ENCODE data around the gene CELF4.

Gene CELF4

GRCh38 chr18:37249171-37249886 is 316.3 kb downstream of the CELF4 start:
- DNase-seq = no peak

GRCh38 chr18:37248281-37248680 is 317.3 kb downstream of the CELF4 start:
- DNase-seq = no peak

GRCh38 chr18:37247497-37248161 is 318.0 kb downstream of the CELF4 start:
- no peak for DNase-seq

GRCh38 chr18:37246779-37247340 is 318.7 kb downstream of the CELF4 start:
- DNase-seq = no peak

- no peak for DNase-seq
Measured at GRCh38 chr18:37244618-37245017, 321.0 kb downstream of the CELF4 start.

- DNase-seq = no peak
Measured at GRCh38 chr18:37243741-37244140, 321.9 kb downstream of the CELF4 start.

- no peak for DNase-seq
Measured at GRCh38 chr18:37242826-37243560, 322.6 kb downstream of the CELF4 start.

- DNase-seq = no peak
Measured at GRCh38 chr18:37242091-37242490, 323.5 kb downstream of the CELF4 start.

- no peak for DNase-seq
Measured at GRCh38 chr18:37238282-37239108, 327.1 kb downstream of the CELF4 start.

- no peak for DNase-seq
Measured at GRCh38 chr18:37235583-37235982, 330.0 kb downstream of the CELF4 start.

- DNase-seq = no peak
Measured at GRCh38 chr18:37231251-37231650, 334.3 kb downstream of the CELF4 start.

- DNase-seq = no peak
Measured at GRCh38 chr18:37230768-37231167, 334.8 kb downstream of the CELF4 start.

GRCh38 chr18:37225279-37225678 is 340.3 kb downstream of the CELF4 start:
- DNase-seq = no peak

GRCh38 chr18:37222999-37223378 is 342.6 kb downstream of the CELF4 start:
- DNase-seq = no peak

- DNase-seq = no peak
Measured at GRCh38 chr18:37222354-37222998, 343.1 kb downstream of the CELF4 start.

GRCh38 chr18:37219257-37219656 is 346.3 kb downstream of the CELF4 start:
- DNase-seq = no peak

- DNase-seq = no peak
Measured at GRCh38 chr18:37218022-37218590, 347.5 kb downstream of the CELF4 start.

- DNase-seq = no peak
Measured at GRCh38 chr18:37210781-37211180, 354.8 kb downstream of the CELF4 start.

GRCh38 chr18:37207343-37207742 is 358.3 kb downstream of the CELF4 start:
- no peak for DNase-seq

- no peak for DNase-seq
Measured at GRCh38 chr18:37199741-37200140, 365.9 kb downstream of the CELF4 start.

Measured in T-helper 9 cell (primary cell).